ENCODE data around the gene ATAD3B. TPM values are rescaled to one million over a fixed set of nuclear protein-coding genes. Genes with fewer than 3 reads are reported as not detected.

ATAD3B gene
- total and polyA plus RNA-seq, 2 of the 13 experiments (the other 11 are each of a cell fraction or from before 2014, with no cell fraction given), result 9.6 to 31.1 TPM

- Histone ChIP-seq H3K27ac (ENCODE audit: extremely low read length, insufficient read depth, low read length) (no peak overlapping the region), H3K27me3 (ENCODE audit: control insufficient read depth in 1 of 2, insufficient read depth in 2 of 2, low read length in 2 of 2) (no peaks in the 10 kb centered on the region), H3K4me3 (replicated peaks in 1 of 3; ENCODE audit: insufficient read depth in 1 of 3, low read depth in 2 of 3, low read length in 3 of 3) (no peak overlapping the region), H3K36me3 (replicated peaks in 1 of 2; ENCODE audit: control insufficient read depth in 1 of 2, insufficient read depth in 2 of 2, low read length in 2 of 2) (peaks cover 5 to 14% of the 10 kb centered on the region in 2 experiments; a peak in 3 of 5 replicates), H2AFZ (ENCODE audit: low read length) (no peak overlapping the region), H3K9me3 (ENCODE audit: low read length) (no peaks in the 10 kb centered on the region), H3K4me2 (ENCODE audit: low read depth, low read length) (no peak overlapping the region), H3K79me2 (ENCODE audit: insufficient read depth, low read length) (no peaks in the 10 kb centered on the region), H3K9ac (ENCODE audit: insufficient read depth, low read depth, low read length) (no peak overlapping the region), H3K4me1 (ENCODE audit: insufficient read depth, low read length) (no peaks in the 10 kb centered on the region), H4K20me1 (ENCODE audit: insufficient read depth, low read length) (no peaks in the 10 kb centered on the region)
- ATAC-seq (peak; percentile 7; the same call in 1 of the 3 replicates), FAIRE-seq (no peak), DNase-seq (ENCODE audit: low spot score) (no peak)
- BruUV-seq (replicated peaks), result no TSS peak
- ChIA-PET POLR2A (no interaction called here), CTCF (ENCODE audit: low intra/inter-chr PET ratio, low total read pairs) (no interaction called here)
- TF ChIP-seq CC2D1A (CRISPR knock-in tag; IDR thresholded peaks at IDR 0.05) (no peak), ASH2L (IDR thresholded peaks at IDR 0.05; ENCODE audit: insufficient read length, low read depth, low read length) (no peak), TIGD3 (CRISPR knock-in tag; IDR thresholded peaks at IDR 0.05; ENCODE audit: borderline replicate concordance) (no peak), SNRNP70 (IDR thresholded peaks at IDR 0.05; ENCODE audit: low read depth, low read length) (no peak), REL (CRISPR knock-in tag; conservative IDR thresholded peaks at IDR 0.05) (no peak), KMT2B (CRISPR knock-in tag; IDR thresholded peaks at IDR 0.05) (no peak), ZNF615 (CRISPR knock-in tag; IDR thresholded peaks at IDR 0.05; ENCODE audit: borderline replicate concordance) (no peak), ZFY (CRISPR knock-in tag; IDR thresholded peaks at IDR 0.05) (no peak), KAT8 (CRISPR knock-in tag; IDR thresholded peaks at IDR 0.05) (no peak), PLSCR1 (CRISPR knock-in tag; IDR thresholded peaks at IDR 0.05; ENCODE audit: borderline replicate concordance) (no peak), NCOA1 (CRISPR knock-in tag; IDR thresholded peaks at IDR 0.05) (no peak), TGIF2 (CRISPR knock-in tag; IDR thresholded peaks at IDR 0.05) (no peak), ZBTB49 (CRISPR knock-in tag; IDR thresholded peaks at IDR 0.05; ENCODE audit: borderline replicate concordance) (no peak), ZNF468 (CRISPR knock-in tag; IDR thresholded peaks at IDR 0.05) (no peak), GPN1 (CRISPR knock-in tag; IDR thresholded peaks at IDR 0.05; ENCODE audit: borderline replicate concordance) (no peak)
- 99% methylated on average over 58 of the region's 66 CpGs for WGBS (ENCODE audit: low lambda C conversion rate)
- in situ Hi-C loops (cut with HindIII; ENCODE audit: extremely low pct_ligation_motif_present, low pct_unique_long_range_greater_than_20kb), result no loop called here
- intact Hi-C loops (cut with micrococcal nuclease; ENCODE audit: unreplicated experiment), result no loop called here
Measured at GRCh38 chr1:1539310-1540089, 67.9 kb downstream of the ATAD3B start.
